Stimulated activated CD8-positive, alpha-beta memory T cell treated with anti-CD3 and anti-CD28 coated beads, Interleukin-4, amount 100 ng/mL, for 1 hour (primary cell): ENCODE results near the gene ZNF248.
"Not testable (repeated sequence)": the region's sequence is repeated elsewhere in the genome, so short reads cannot be mapped to it uniquely, and the experiment has no call there.

Experiments used
- DNase-seq, 2 donors: peaks; one replicate each; pipeline ENCODE4 v3.0.0-alpha.2; 2020; ENCODE audit warnings: low read depth in 2 of 2, low spot score in 1 of 2

The ZNF248 gene

DNA sequence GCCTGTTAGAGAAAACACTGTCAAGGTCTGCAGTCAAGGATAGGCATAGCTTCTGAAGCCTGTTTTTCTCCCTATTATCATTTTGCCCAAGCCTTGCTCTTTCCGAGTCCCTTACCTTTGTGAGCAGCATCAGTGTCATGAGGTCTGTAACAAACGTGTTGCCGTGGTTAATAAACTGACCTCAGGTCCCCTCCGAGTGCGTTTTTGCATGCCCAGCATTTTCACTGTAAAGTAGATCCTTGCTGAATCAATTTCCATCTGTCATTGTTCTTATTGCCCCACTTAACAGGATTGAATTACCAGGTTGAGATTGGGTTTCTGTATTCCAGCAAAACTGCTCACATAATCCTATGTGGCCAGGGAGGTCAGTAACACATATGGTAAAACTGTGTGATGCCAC is 110.3 kb downstream of the ZNF248 start:
- no peak for DNase-seq

DNA sequence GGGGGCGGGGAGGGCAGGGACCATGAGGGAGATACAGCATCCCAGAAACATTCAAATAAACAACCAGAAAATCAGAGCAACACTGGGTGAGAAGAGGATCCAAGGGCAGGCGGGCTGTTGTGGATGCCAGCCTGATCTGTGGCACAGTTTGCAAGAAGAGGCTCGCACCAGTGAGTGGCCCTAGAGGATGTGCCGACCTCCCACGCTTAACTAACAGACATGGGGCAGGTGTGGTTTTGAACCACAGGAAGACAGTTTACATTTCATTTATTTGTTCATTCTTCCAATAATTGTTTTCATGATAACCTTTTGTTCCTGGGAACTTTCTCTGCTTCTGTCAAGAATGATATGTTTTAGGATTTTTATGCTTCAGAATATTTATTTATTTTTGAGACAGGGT is 115.6 kb downstream of the ZNF248 start:
- DNase-seq, result no peak

DNA sequence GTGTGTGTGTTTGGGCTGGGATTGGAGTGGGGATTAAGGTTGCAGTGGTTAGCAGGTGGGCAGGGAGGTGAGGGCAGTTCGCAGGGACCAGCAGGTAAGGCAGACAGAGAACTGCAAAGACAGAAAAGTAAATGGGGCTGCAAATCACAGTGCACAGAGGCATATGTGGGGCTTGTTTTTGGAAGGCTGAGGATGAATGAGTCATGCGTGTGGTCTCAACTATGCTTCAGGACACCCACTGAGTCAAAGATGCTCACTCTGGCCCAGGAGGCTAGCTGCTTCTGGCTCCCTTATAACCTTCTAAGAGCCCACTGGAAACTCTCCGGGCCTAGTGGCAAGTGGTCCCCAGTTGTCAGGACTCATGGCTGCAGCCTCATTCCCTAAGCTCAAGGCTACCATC is 118.2 kb downstream of the ZNF248 start:
- no peak for DNase-seq

DNA sequence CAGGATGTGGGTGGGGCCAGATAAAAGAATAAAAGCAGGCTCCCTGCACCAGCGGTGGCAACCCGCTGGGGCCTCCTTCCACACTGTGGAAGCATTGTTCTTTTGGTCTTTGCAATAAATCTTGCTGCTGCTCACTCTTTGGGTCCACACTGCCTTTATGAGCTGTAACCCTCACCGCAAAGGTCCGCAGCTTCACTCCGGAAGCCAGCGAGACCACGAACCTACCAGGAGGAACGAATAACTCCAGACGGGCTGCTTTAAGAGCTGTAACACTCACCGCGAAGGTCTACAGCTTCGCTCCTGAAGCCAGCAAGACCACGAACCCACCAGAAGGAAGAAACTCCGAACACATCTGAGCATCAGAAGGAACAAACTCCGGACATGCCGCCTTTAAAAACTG is 119.2 kb downstream of the ZNF248 start:
- DNase-seq, result not testable (repeated sequence)

DNA sequence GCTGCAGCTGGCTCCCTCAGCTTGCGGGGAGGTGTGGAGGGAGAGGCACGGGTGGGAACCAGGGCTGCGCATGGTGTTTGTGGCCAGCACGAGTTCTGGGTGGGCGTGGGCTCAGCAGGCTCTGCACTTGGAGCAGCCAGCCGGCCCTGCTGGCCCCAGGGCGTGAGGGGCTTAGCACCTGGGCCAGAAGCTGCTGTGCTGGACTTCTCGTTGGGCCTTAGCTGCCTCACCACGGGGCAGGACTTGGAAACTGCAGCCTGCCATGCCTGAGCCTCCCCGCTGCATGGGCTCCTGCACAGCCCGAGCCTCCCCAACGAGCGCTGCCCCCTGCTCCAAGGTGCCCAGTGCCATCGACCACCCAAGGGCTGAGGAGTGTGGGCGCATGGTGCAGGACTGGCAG is 120.1 kb downstream of the ZNF248 start:
- no peak for DNase-seq

DNA sequence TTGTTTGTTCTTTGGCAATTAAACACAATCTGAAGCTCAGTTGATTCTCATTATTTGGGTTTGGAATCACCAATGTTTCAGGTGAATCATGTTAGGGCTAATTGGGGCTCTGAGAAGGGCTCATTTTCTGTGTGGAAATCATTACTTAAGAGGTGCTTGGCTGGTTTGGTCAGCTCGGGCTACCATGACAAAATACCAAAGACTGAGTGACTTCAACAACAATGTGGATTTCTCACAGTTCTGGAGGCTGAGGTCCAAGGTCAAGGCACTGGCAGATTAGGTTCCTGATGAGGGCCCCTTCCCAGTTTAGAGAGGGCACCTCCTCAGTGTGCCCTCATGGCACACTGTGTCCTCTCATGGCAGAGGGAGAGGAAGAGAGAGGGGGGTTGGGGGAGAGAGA is 121.3 kb downstream of the ZNF248 start:
- no peak for DNase-seq

DNA sequence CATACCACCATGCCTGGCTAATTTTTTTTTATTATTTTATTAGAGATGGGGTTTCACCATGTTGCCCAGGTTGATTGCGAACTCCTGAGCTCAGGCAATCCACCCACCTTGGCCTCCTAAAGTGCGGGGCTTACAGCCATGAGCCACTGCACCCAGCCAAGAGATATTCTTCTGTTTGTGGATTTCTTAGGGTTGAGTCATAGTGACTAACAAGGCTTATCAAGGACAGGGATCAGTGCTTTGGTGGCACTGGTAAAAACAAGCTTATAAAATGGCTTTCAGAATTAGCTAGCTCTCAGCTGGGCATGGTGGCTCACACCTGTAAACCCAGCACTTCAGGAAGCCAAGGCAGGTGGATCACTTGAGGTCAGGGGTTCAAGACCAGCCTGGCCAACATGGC is 122.4 kb downstream of the ZNF248 start:
- DNase-seq, result no peak
